ENCODE measurements around the gene CAPRIN1.
"Not testable (repeated sequence)": the region's sequence is repeated elsewhere in the genome, so short reads cannot be mapped to it uniquely, and the experiment has no call there.

Gene CAPRIN1

DNA sequence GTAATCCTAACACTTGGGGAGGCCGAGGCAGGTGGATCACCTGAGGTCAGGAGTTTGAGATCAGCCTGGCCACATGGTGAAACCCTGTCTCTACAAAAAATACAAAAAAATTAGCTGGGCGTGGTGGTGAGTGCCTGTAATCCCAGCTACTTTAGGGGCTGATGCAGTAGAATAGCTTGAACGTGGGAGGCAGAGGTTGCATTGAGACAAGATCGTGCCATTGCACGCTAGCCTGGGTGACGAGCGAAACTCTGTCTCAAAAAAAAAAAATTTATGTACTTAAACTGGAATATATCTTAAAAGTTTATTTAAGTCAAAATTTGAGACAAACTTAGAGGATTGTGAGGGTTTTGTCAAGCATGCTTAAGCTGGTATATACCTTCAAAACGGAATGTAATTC lies 19.8 kb downstream of the CAPRIN1 start:
- H2AK5ac ChIP-seq (ENCODE audit: low read depth, low read length): not testable (repeated sequence)

DNA sequence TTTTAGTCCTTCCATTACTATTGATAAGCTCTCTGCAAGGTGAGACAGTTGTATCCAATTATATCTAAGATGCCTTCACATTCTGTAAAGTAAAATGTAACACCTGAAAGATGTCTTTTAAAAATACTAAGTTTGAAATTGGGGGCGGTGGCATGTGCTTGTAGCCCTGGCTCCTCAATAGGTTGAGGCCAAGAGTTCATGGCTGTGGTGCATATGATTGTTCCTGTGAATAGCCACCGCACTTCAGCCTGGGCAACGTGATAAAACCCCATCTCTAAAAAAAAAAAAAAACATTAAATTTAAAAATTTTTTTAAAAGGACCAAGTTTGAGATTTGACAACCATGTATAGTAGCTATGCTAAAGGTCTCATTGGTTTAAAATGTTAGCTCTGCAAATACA lies 20.5 kb downstream of the CAPRIN1 start:
- WGBS, 2 donors (ENCODE audit: extremely low coverage in 2 of 2, insufficient read length in 2 of 2, insufficient replicate concordance in 1 of 2): no CpG with 5 or more reads among the region's 3 CpGs

More for the DNA sequence above, 19.8 kb downstream of the CAPRIN1 start:
- H2BK12ac ChIP-seq (ENCODE audit: low read length); H2BK5ac ChIP-seq (ENCODE audit: low read length); H4K91ac ChIP-seq (ENCODE audit: low read depth, low read length, poor library complexity); H3K9ac ChIP-seq (ENCODE audit: low read depth, low read length, poor library complexity); H3K4ac ChIP-seq (ENCODE audit: low read length); H3K4me1 ChIP-seq (ENCODE audit: control insufficient read depth in 2 of 2, insufficient read depth in 1 of 2, low read depth in 1 of 2, low read length in 2 of 2); H3K18ac ChIP-seq (ENCODE audit: low read length); H3K27ac ChIP-seq (replicated peaks; ENCODE audit: low read length); H2AFZ ChIP-seq (ENCODE audit: low read length); H2BK120ac ChIP-seq (ENCODE audit: low read depth, low read length); H3K9me3 ChIP-seq (replicated peaks in 1 of 2; ENCODE audit: control insufficient read depth in 2 of 2, insufficient read depth in 1 of 2, low read depth in 1 of 2, low read length in 2 of 2); DNase-seq (ENCODE audit: low spot score); H2BK15ac ChIP-seq (ENCODE audit: low read length); H4K8ac ChIP-seq (ENCODE audit: low read depth, low read length); H3K23ac ChIP-seq (ENCODE audit: low read depth, low read length, poor library complexity); H3K14ac ChIP-seq (ENCODE audit: low read length); H3K27me3 ChIP-seq (ENCODE audit: control insufficient read depth in 3 of 3, insufficient read depth in 3 of 3, low read depth in 1 of 3, low read length in 3 of 3); H3K79me1 ChIP-seq (ENCODE audit: low read depth, low read length); H3K4me3 ChIP-seq (ENCODE audit: low read length in 2 of 2); H3K4me2 ChIP-seq (ENCODE audit: insufficient read depth, low read length, poor library complexity, severe bottlenecking): not testable (repeated sequence)
- peaks cover 19 to 91% of the 10 kb centered on the region in 2 donors for H3K36me3 ChIP-seq (replicated peaks in 1 of 2; ENCODE audit: control insufficient read depth in 2 of 2, insufficient read depth in 2 of 2, low read length in 2 of 2)
- WGBS, 2 donors (ENCODE audit: extremely low coverage in 2 of 2, insufficient read length in 2 of 2, insufficient replicate concordance in 1 of 2): no CpG with 5 or more reads among the region's 8 CpGs

DNA sequence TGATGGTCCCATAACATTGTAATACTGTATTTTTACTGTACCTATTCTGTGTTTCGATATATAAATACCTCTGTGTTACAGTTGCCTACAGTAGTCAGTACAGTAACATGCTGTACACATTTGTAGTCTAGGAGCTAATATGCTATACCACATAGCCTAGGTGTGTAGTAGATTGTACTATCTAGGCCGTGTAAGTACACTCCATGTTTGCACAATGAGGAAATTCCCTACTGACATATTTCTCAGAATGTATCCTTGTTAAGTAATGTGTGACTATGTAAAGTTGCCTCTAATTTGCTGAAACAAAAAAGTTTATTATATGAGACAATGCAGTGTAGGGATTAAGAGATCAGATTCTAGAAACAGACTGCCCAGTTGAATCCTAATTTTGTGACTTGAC lies 21.3 kb downstream of the CAPRIN1 start:
- no peak overlapping the region for H2AFZ ChIP-seq (ENCODE audit: low read length)
- no peak overlapping the region for H3K27ac ChIP-seq (replicated peaks; ENCODE audit: low read length)
- no peak overlapping the region for H3K18ac ChIP-seq (ENCODE audit: low read length)
- no CpG with 5 or more reads among the region's 2 CpGs for WGBS, 2 donors (ENCODE audit: extremely low coverage in 2 of 2, insufficient read length in 2 of 2, insufficient replicate concordance in 1 of 2)
- H2BK15ac ChIP-seq (ENCODE audit: low read length): no peak overlapping the region
- no peak overlapping the region for H3K4me2 ChIP-seq (ENCODE audit: insufficient read depth, low read length, poor library complexity, severe bottlenecking)
- H3K9ac ChIP-seq (ENCODE audit: low read depth, low read length, poor library complexity): no peak overlapping the region
- peaks cover 1% of the 10 kb centered on the region for H3K79me1 ChIP-seq (ENCODE audit: low read depth, low read length)
- no peak overlapping the region for H3K4me3 ChIP-seq (ENCODE audit: low read length in 2 of 2)
- no peak overlapping the region for H2BK12ac ChIP-seq (ENCODE audit: low read length)
- H2BK5ac ChIP-seq (ENCODE audit: low read length): no peak overlapping the region
- no peaks in the 10 kb centered on the region for H3K4me1 ChIP-seq (ENCODE audit: control insufficient read depth in 2 of 2, insufficient read depth in 1 of 2, low read depth in 1 of 2, low read length in 2 of 2)
- H3K14ac ChIP-seq (ENCODE audit: low read length): no peak overlapping the region
- no peak overlapping the region for H2AK5ac ChIP-seq (ENCODE audit: low read depth, low read length)
- H2BK120ac ChIP-seq (ENCODE audit: low read depth, low read length): no peak overlapping the region
- no peak overlapping the region for H4K91ac ChIP-seq (ENCODE audit: low read depth, low read length, poor library complexity)
- no peaks in the 10 kb centered on the region for H3K9me3 ChIP-seq (replicated peaks in 1 of 2; ENCODE audit: control insufficient read depth in 2 of 2, insufficient read depth in 1 of 2, low read depth in 1 of 2, low read length in 2 of 2)
- H3K36me3 ChIP-seq (replicated peaks in 1 of 2; ENCODE audit: control insufficient read depth in 2 of 2, insufficient read depth in 2 of 2, low read length in 2 of 2): peaks cover 21 to 94% of the 10 kb centered on the region in 2 donors
- DNase-seq (ENCODE audit: low spot score): no peak
- H3K27me3 ChIP-seq (ENCODE audit: control insufficient read depth in 3 of 3, insufficient read depth in 3 of 3, low read depth in 1 of 3, low read length in 3 of 3): no peaks in the 10 kb centered on the region
- no peak overlapping the region for H3K4ac ChIP-seq (ENCODE audit: low read length)
- no peak overlapping the region for H3K23ac ChIP-seq (ENCODE audit: low read depth, low read length, poor library complexity)
- H4K8ac ChIP-seq (ENCODE audit: low read depth, low read length): no peak overlapping the region

More for the DNA sequence above, 20.5 kb downstream of the CAPRIN1 start:
- Histone ChIP-seq H3K4me2 (ENCODE audit: insufficient read depth, low read length, poor library complexity, severe bottlenecking) (no peak overlapping the region), H3K18ac (ENCODE audit: low read length) (no peak overlapping the region), H3K4me1 (ENCODE audit: control insufficient read depth in 2 of 2, insufficient read depth in 1 of 2, low read depth in 1 of 2, low read length in 2 of 2) (no peaks in the 10 kb centered on the region), H2BK15ac (ENCODE audit: low read length) (no peak overlapping the region), H3K27me3 (ENCODE audit: control insufficient read depth in 3 of 3, insufficient read depth in 3 of 3, low read depth in 1 of 3, low read length in 3 of 3) (no peaks in the 10 kb centered on the region), H2BK5ac (ENCODE audit: low read length) (no peak overlapping the region), H3K79me1 (ENCODE audit: low read depth, low read length) (peaks cover 1% of the 10 kb centered on the region), H2BK120ac (ENCODE audit: low read depth, low read length) (no peak overlapping the region), H3K9me3 (replicated peaks in 1 of 2; ENCODE audit: control insufficient read depth in 2 of 2, insufficient read depth in 1 of 2, low read depth in 1 of 2, low read length in 2 of 2) (no peaks in the 10 kb centered on the region), H3K27ac (replicated peaks; ENCODE audit: low read length) (no peak overlapping the region), H3K4ac (ENCODE audit: low read length) (no peak overlapping the region), H3K36me3 (replicated peaks in 1 of 2; ENCODE audit: control insufficient read depth in 2 of 2, insufficient read depth in 2 of 2, low read length in 2 of 2) (peaks cover 21 to 94% of the 10 kb centered on the region in 2 donors), H2AK5ac (ENCODE audit: low read depth, low read length) (no peak overlapping the region), H4K8ac (ENCODE audit: low read depth, low read length) (no peak overlapping the region), H2BK12ac (ENCODE audit: low read length) (no peak overlapping the region), H3K4me3 (ENCODE audit: low read length in 2 of 2) (no peak overlapping the region), H2AFZ (ENCODE audit: low read length) (no peak overlapping the region), H3K9ac (ENCODE audit: low read depth, low read length, poor library complexity) (no peak overlapping the region), H4K91ac (ENCODE audit: low read depth, low read length, poor library complexity) (no peak overlapping the region), H3K23ac (ENCODE audit: low read depth, low read length, poor library complexity) (no peak overlapping the region), H3K14ac (ENCODE audit: low read length) (no peak overlapping the region)
- no peak for DNase-seq (ENCODE audit: low spot score)

DNA sequence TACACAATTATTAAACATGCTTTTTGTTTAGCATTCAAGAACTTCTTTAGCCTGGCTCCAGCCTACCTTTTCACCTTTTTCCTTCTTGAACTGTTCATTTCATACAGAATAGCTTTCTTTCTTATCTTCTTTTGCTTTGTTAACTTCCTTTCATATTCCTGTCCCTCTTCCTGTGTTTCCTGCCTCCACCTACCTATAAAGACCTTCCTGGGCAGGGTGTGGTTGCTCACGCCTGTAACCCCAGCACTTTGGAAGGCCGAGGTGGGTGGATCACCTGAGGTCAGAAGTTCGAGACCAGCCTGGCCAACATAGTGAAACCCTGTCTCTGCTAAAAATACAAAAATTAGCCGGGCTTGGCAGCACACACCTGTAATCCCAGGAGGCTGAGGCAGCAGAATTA lies 22.9 kb downstream of the CAPRIN1 start:
- no peak overlapping the region for H3K4ac ChIP-seq (ENCODE audit: low read length)
- H2AFZ ChIP-seq (ENCODE audit: low read length): no peak overlapping the region
- peaks cover 22 to 98% of the 10 kb centered on the region in 2 donors for H3K36me3 ChIP-seq (replicated peaks in 1 of 2; ENCODE audit: control insufficient read depth in 2 of 2, insufficient read depth in 2 of 2, low read length in 2 of 2)
- H2BK15ac ChIP-seq (ENCODE audit: low read length): no peak overlapping the region
- DNase-seq (ENCODE audit: low spot score): no peak
- no peak overlapping the region for H3K9ac ChIP-seq (ENCODE audit: low read depth, low read length, poor library complexity)
- H2BK12ac ChIP-seq (ENCODE audit: low read length): no peak overlapping the region
- H3K9me3 ChIP-seq (replicated peaks in 1 of 2; ENCODE audit: control insufficient read depth in 2 of 2, insufficient read depth in 1 of 2, low read depth in 1 of 2, low read length in 2 of 2): no peaks in the 10 kb centered on the region
- H2BK120ac ChIP-seq (ENCODE audit: low read depth, low read length): no peak overlapping the region
- H3K23ac ChIP-seq (ENCODE audit: low read depth, low read length, poor library complexity): no peak overlapping the region
- H3K27ac ChIP-seq (replicated peaks; ENCODE audit: low read length): no peak overlapping the region
- H3K4me1 ChIP-seq (ENCODE audit: control insufficient read depth in 2 of 2, insufficient read depth in 1 of 2, low read depth in 1 of 2, low read length in 2 of 2): no peaks in the 10 kb centered on the region
- H3K14ac ChIP-seq (ENCODE audit: low read length): no peak overlapping the region
- H2AK5ac ChIP-seq (ENCODE audit: low read depth, low read length): no peak overlapping the region
- H3K79me1 ChIP-seq (ENCODE audit: low read depth, low read length): peaks cover 3% of the 10 kb centered on the region
- no peaks in the 10 kb centered on the region for H3K27me3 ChIP-seq (ENCODE audit: control insufficient read depth in 3 of 3, insufficient read depth in 3 of 3, low read depth in 1 of 3, low read length in 3 of 3)
- H4K8ac ChIP-seq (ENCODE audit: low read depth, low read length): no peak overlapping the region
- no peak overlapping the region for H3K4me2 ChIP-seq (ENCODE audit: insufficient read depth, low read length, poor library complexity, severe bottlenecking)
- no peak overlapping the region for H4K91ac ChIP-seq (ENCODE audit: low read depth, low read length, poor library complexity)
- no peak overlapping the region for H3K4me3 ChIP-seq (ENCODE audit: low read length in 2 of 2)
- no peak overlapping the region for H3K18ac ChIP-seq (ENCODE audit: low read length)
- no CpG with 5 or more reads among the region's 4 CpGs for WGBS, 2 donors (ENCODE audit: extremely low coverage in 2 of 2, insufficient read length in 2 of 2, insufficient replicate concordance in 1 of 2)
- H2BK5ac ChIP-seq (ENCODE audit: low read length): no peak overlapping the region

Measured in neuronal stem cell (in vitro differentiated cells).